ENCODE data around the gene MTTP.

The MTTP gene

GRCh38 chr4:99670409-99671073 is 95.9 kb downstream of the MTTP start:
- DNase-seq: no peak
